CD14-positive monocyte (primary cell): ENCODE data around the gene TBCK. TPM values are rescaled to one million over a fixed set of nuclear protein-coding genes. Genes with fewer than 3 reads are reported as not detected.

Source experiments
- DNase-seq, 3 donors: peaks; one replicate each; pipeline ENCODE4 v3.0.0-alpha.2; 2011 to 2022
- H2AFZ ChIP-seq: 2 replicates; pipeline ENCODE4 v1.6.0; 2012; ENCODE audit warnings: mild to moderate bottlenecking, low read depth, low read length, inconsistent platforms; ENCODE audit not compliant: insufficient read depth, poor library complexity, severe bottlenecking
- H3K27ac ChIP-seq, 2 donors: 1 replicate in 1 of 2; 2 replicates in 1 of 2; pipeline ENCODE4 v1.5.1; 2012 to 2013; ENCODE audit warnings: low read length in 2 of 2, control low read depth in 1 of 2, inconsistent platforms in 1 of 2, low read depth in 1 of 2, mild to moderate bottlenecking in 1 of 2
- H3K27me3 ChIP-seq, 2 donors: one replicate each; pipeline versions ENCODE4 v1.6.0 to v1.6.1; 2011 to 2013; ENCODE audit warnings: low read length in 2 of 2; ENCODE audit not compliant: control insufficient read depth in 2 of 2, insufficient read depth in 2 of 2
- H3K36me3 ChIP-seq, 2 donors: replicated peaks in 1 of 2; 1 replicate in 1 of 2; 2 replicates in 1 of 2; pipeline versions ENCODE4 v1.5.1 to v1.6.1; 2012 to 2013; ENCODE audit warnings: low read length in 2 of 2, control low read depth in 1 of 2, inconsistent platforms in 1 of 2, mild to moderate bottlenecking in 1 of 2; ENCODE audit not compliant: insufficient read depth in 2 of 2, control insufficient read depth in 1 of 2
- H3K4me1 ChIP-seq, 2 donors: 1 replicate in 1 of 2; 2 replicates in 1 of 2; pipeline versions ENCODE4 v1.5.1 to v1.6.1; 2012 to 2013; ENCODE audit warnings: low read length in 2 of 2, control low read depth in 1 of 2, inconsistent platforms in 1 of 2, mild to moderate bottlenecking in 1 of 2, moderate library complexity in 1 of 2; ENCODE audit not compliant: insufficient read depth in 2 of 2, control insufficient read depth in 1 of 2
- H3K4me2 ChIP-seq: replicated peaks from 2 replicates; pipeline ENCODE3; 2012; ENCODE audit warnings: low read length, moderate library complexity, mild to moderate bottlenecking; ENCODE audit not compliant: poor library complexity, severe bottlenecking; ENCODE audit errors: extremely low read depth
- H3K4me3 ChIP-seq, 3 experiments: fragments of 200-600 bp in 1 of 3; sonication (generic) in 1 of 3; replicated peaks in 1 of 3; 1 replicate in 2 of 3; 2 replicates in 1 of 3; pipeline ENCODE4 v1.5.1; 2011 to 2013; ENCODE audit warnings: low read length in 3 of 3, mild to moderate bottlenecking in 3 of 3, control low read depth in 2 of 3, low read depth in 2 of 3, inconsistent platforms in 1 of 3, moderate library complexity in 1 of 3
- H3K79me2 ChIP-seq: 2 replicates; pipeline ENCODE4 v1.6.0; 2012; ENCODE audit warnings: mild to moderate bottlenecking, control low read depth, inconsistent platforms, low read length, moderate library complexity; ENCODE audit not compliant: insufficient read depth
- H3K9ac ChIP-seq: 2 replicates; pipeline ENCODE4 v1.6.0; 2017; ENCODE audit warnings: low read length, mild to moderate bottlenecking; ENCODE audit not compliant: insufficient read depth, poor library complexity, severe bottlenecking
- H3K9me3 ChIP-seq, 2 donors: replicated peaks in 1 of 2; 1 replicate in 1 of 2; 2 replicates in 1 of 2; pipeline versions ENCODE4 v1.5.1 to v1.6.1; 2012 to 2013; ENCODE audit warnings: low read length in 2 of 2, control low read depth in 1 of 2; ENCODE audit not compliant: control insufficient read depth in 1 of 2, insufficient read depth in 1 of 2
- H4K20me1 ChIP-seq: 2 replicates; pipeline ENCODE4 v1.6.0; 2012; ENCODE audit warnings: mild to moderate bottlenecking, low read length, control low read depth, moderate library complexity; ENCODE audit not compliant: insufficient read depth
- H3K27ac Mint-ChIP-seq, 7 donors: one replicate each; pipeline ENCODE4 v1.8.0; 2020; ENCODE audit warnings: mild to moderate bottlenecking in 7 of 7, mixed read lengths in 7 of 7, moderate library complexity in 6 of 7, inconsistent platforms in 2 of 7
- H3K27me3 Mint-ChIP-seq, 3 donors: one replicate each; pipeline ENCODE4 v1.8.0; 2021 to 2022; ENCODE audit warnings: low read depth in 3 of 3, mild to moderate bottlenecking in 3 of 3, mixed read lengths in 3 of 3, moderate library complexity in 3 of 3, inconsistent platforms in 1 of 3
- H3K36me3 Mint-ChIP-seq, 2 donors: one replicate each; pipeline ENCODE4 v1.8.0; 2020; ENCODE audit warnings: mixed read lengths in 2 of 2, inconsistent platforms in 1 of 2, mild to moderate bottlenecking in 1 of 2
- H3K4me1 Mint-ChIP-seq: one replicate; pipeline ENCODE4 v1.8.0; 2020; ENCODE audit warnings: mild to moderate bottlenecking, mixed read lengths
- H3K4me3 Mint-ChIP-seq, 2 donors: one replicate each; pipeline ENCODE4 v1.8.0; 2020; ENCODE audit warnings: mild to moderate bottlenecking in 2 of 2, mixed read lengths in 2 of 2, moderate library complexity in 1 of 2
- H3K9me3 Mint-ChIP-seq, 7 donors: one replicate each; pipeline ENCODE4 v1.8.0; 2020 to 2022; ENCODE audit warnings: mixed read lengths in 7 of 7, mild to moderate bottlenecking in 6 of 7, moderate library complexity in 6 of 7, inconsistent platforms in 2 of 7
- CTCF ChIP-seq: fragments of 200-600 bp; IDR thresholded peaks from one replicate; pipeline ENCODE4 v1.8.0; 2022; ENCODE audit warnings: antibody characterized with exemption, mild to moderate bottlenecking
- WGBS: methylation state at CpG from one replicate; pipeline ENCODE4 v1.1.5; 2013; ENCODE audit warnings: missing lambda C conversion rate; ENCODE audit not compliant: insufficient coverage; 5-methylcytosine and 5-hydroxymethylcytosine counted together
- intact Hi-C, 2 donors: fragments of 100-400 bp; cut with micrococcal nuclease; formaldehyde crosslinking; loops; one replicate each; pipeline versions ENCODE4 v1.15.0 to v1.15.1; 2023
- polyA plus RNA-seq, 3 donors: library from polyadenylated mRNA; depleted of rRNA in 1 of 3; unstranded in 2 of 3; stranded (reverse) in 1 of 3; fragments of 300-500 nt in 2 of 3; fragments of >200 nt in 1 of 3; fragmentation: Illumina TruSeq in 2 of 3; gene quantifications; 1 replicate in 2 of 3; 2 replicates in 1 of 3; pipeline ENCODE4 v1.2.3, GENCODE V29; 2012 to 2021

Gene TBCK
- polyA plus RNA-seq, 3 donors, result 8.0 to 14.0 (median 12.5) TPM

DNA sequence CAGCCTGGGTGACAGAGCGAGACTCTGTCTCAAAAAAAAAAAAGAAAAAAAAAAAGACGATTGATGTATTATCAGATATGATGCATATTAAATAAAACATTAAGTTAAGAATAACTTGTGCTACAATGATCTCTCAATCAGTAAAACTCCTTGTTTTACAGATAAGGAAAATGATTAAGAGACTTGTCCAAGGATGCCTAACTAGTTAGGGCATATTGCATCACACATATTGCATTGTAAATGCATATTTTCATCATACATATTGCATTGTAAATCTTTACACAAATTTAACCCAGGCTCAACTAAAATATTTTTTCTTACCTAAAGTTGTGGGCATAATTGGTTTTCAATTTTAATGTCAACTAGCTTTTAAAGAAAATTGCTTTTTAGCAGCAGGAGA, 26.3 kb downstream of the TBCK start:
- Mint-ChIP-seq H3K27ac (no peak overlapping the region), H3K4me3 (no peak overlapping the region), H3K36me3 (peaks cover 40 to 46% of the 10 kb centered on the region in 2 donors), H3K9me3 (peaks cover 0 to 9% (median 0%) of the 10 kb centered on the region in 7 donors), H3K27me3 (no peaks in the 10 kb centered on the region), H3K4me1 (no peaks in the 10 kb centered on the region)
- H3K9ac ChIP-seq, result no peak overlapping the region
- H3K4me3 ChIP-seq, result no peak overlapping the region
- no peak for DNase-seq
- no CpG with 5 or more reads among the region's 2 CpGs for WGBS
- intact Hi-C loops, result no loop called here
- no peak overlapping the region for H3K27ac ChIP-seq
- H3K27me3 ChIP-seq, result no peaks in the 10 kb centered on the region
- no peak for TF ChIP-seq CTCF
- no peaks in the 10 kb centered on the region for H3K9me3 ChIP-seq
- H4K20me1 ChIP-seq, result no peaks in the 10 kb centered on the region
- H3K4me1 ChIP-seq, result no peaks in the 10 kb centered on the region
- H3K4me2 ChIP-seq, result no peak overlapping the region
- no peak overlapping the region for H2AFZ ChIP-seq
- peaks cover 28 to 61% of the 10 kb centered on the region in 2 donors for H3K36me3 ChIP-seq
- no peaks in the 10 kb centered on the region for H3K79me2 ChIP-seq

DNA sequence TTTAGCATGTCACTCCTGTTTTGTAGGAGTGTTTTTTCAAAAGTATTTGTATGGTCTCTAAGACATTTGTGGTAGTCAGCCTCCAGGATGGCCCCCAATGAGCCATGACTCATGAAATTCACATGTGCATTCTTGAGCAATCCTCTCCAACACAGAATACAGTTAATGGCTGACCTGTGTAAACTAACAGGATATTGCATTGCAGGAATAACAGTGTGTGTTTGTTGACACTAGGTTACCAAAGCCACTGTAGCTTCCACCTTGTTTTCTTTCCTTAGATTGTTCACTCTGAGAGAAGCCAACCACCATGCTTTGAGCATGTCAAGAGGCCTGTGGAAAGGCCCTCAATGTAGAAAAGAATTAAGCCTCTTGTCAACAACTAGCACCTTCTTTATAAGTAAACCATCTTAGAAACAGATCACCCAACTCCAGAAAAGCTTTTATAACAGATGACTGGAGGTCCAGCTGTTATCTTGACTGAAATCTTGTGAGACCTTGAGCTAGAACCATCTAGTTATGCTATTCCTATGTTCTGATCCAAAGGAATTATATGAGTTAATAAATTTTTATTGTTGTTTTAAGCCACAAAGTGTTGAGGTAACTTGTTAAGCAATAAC, 28.5 kb downstream of the TBCK start:
- Histone ChIP-seq H2AFZ (no peak overlapping the region), H3K4me2 (no peak overlapping the region), H3K4me1 (no peaks in the 10 kb centered on the region), H3K4me3 (no peak overlapping the region), H3K79me2 (no peaks in the 10 kb centered on the region), H3K27me3 (no peaks in the 10 kb centered on the region), H3K9ac (no peak overlapping the region), H3K36me3 (peaks cover 15 to 42% of the 10 kb centered on the region in 2 donors), H3K27ac (peak overlapping the region in 1 of 2 donors; percentile 44), H3K9me3 (no peaks in the 10 kb centered on the region), H4K20me1 (no peaks in the 10 kb centered on the region)
- no peaks in the 10 kb centered on the region for H3K4me1 Mint-ChIP-seq
- peak; percentile 2 to 27 (median 3) for DNase-seq
- peaks cover 0 to 3% (median 2%) of the 10 kb centered on the region in 7 donors for H3K9me3 Mint-ChIP-seq
- H3K27ac Mint-ChIP-seq, result no peak overlapping the region
- H3K27me3 Mint-ChIP-seq, result no peaks in the 10 kb centered on the region
- intact Hi-C loops, result no loop called here
- H3K4me3 Mint-ChIP-seq, result no peak overlapping the region
- peaks cover 33 to 41% of the 10 kb centered on the region in 2 donors for H3K36me3 Mint-ChIP-seq
- TF ChIP-seq CTCF, result no peak
